GM21619 (cell line): Measurements from ENCODE around the gene DNAH3.

Experiments
- ATAC-seq: cut with Tn5 transposase; IDR thresholded peaks from one replicate; pipeline ENCODE4 v1.9.1; 2021; ENCODE audit not compliant: unreplicated experiment

The DNAH3 gene

DNA sequence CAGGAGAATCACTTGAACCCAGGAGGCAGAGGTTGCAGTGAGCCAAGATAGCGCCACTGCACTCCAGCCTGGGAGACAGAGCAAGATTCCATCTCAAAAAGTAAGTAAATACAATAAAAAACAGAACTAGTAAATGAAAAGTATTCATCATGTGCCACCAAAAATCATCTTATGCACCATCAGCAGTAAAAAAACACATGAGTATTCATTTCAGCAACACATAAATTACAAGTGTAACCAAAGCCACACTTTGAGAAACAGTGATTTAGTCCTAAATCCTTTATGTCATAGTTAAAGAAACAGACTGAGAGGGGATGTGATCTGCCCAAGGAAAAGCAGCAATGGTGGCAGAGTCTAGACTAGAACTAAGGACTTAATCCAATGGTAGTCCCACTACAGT is 263.4 kb downstream of the DNAH3 start:
- ATAC-seq = no peak

DNA sequence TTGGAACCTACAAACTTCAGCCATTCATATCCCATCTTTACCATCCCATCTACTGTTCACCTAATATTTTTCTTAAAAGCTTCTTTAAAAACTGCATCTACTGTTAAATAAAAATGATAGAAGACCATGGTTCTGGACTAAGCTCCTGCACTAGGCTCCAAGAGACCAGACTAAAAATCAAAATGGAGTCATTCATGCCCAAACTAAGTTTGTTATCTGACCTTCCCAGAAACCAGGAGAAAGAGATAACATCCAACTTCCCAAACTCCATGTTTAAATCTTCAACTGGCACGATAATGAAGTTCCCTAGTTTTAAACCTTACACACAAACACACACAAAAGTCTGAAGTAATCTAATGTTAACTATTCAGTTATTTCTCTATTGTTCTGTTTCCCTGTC is 264.3 kb downstream of the DNAH3 start:
- no peak for ATAC-seq

GRCh38 chr16:20884240-20884556 is 266.4 kb downstream of the DNAH3 start:
- no peak for ATAC-seq

DNA sequence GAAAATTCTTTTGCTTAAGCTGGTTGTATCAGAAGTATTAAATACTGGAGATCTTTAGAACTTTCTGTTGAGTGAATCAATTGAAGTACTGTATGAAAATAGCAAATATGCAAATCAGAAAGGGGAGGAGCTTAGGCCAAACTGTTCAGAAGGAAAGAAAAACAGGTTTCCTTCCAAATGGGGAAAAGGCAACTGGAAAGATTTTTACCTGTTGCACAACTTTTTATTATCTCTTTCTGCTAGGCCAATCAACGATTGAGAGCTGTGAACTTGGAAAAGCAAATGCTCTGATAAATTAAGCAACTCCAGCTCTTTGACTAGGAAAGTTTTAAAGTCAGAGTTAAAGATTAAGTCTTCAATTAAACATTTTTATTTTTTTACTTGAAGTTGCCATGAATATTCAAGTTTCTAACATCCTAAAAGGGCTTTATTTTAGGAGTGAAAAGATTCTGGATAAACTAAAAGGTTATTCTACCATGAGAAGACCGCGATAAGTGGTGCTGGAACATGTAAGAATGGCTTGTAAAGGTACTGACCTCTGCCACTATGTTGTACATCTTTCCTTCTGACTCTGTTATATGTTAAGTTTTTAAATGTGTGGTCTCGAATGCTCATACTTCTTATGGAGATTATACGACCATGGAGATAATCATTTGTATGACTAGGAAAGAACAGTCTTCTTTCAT is 266.9 kb downstream of the DNAH3 start:
- no peak for ATAC-seq
